GM18508 (cell line): Measurements from ENCODE around the gene SRBD1.

Experiments
- ATAC-seq: cut with Tn5 transposase; IDR thresholded peaks from one replicate; pipeline ENCODE4 v1.9.1; 2021; ENCODE audit warnings: moderate number of reproducible peaks; ENCODE audit not compliant: insufficient read depth, unreplicated experiment

The SRBD1 gene, protein sequence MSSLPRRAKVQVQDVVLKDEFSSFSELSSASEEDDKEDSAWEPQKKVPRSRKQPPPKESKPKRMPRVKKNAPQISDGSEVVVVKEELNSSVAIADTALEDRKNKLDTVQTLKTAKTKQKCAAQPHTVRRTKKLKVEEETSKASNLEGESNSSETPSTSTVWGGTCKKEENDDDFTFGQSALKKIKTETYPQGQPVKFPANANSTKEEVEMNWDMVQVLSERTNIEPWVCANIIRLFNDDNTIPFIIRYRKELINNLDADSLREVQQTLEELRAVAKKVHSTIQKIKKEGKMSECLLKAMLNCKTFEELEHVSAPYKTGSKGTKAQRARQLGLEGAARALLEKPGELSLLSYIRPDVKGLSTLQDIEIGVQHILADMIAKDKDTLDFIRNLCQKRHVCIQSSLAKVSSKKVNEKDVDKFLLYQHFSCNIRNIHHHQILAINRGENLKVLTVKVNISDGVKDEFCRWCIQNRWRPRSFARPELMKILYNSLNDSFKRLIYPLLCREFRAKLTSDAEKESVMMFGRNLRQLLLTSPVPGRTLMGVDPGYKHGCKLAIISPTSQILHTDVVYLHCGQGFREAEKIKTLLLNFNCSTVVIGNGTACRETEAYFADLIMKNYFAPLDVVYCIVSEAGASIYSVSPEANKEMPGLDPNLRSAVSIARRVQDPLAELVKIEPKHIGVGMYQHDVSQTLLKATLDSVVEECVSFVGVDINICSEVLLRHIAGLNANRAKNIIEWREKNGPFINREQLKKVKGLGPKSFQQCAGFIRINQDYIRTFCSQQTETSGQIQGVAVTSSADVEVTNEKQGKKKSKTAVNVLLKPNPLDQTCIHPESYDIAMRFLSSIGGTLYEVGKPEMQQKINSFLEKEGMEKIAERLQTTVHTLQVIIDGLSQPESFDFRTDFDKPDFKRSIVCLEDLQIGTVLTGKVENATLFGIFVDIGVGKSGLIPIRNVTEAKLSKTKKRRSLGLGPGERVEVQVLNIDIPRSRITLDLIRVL

GRCh38 chr2:45611020-45611859 lies at the start of gene SRBD1:
SRBD1 (minus strand) TSS chr2:45611267; CDS start chr2:45605441, 5,826 bp downstream.
- ATAC-seq: peak; percentile 43

GRCh38 chr2:45654250-45654649 lies 43.2 kb upstream of the SRBD1 start:
- no peak for ATAC-seq

- ATAC-seq: no peak
Measured at GRCh38 chr2:45653122-45653913, 42.3 kb upstream of the SRBD1 start.

DNA sequence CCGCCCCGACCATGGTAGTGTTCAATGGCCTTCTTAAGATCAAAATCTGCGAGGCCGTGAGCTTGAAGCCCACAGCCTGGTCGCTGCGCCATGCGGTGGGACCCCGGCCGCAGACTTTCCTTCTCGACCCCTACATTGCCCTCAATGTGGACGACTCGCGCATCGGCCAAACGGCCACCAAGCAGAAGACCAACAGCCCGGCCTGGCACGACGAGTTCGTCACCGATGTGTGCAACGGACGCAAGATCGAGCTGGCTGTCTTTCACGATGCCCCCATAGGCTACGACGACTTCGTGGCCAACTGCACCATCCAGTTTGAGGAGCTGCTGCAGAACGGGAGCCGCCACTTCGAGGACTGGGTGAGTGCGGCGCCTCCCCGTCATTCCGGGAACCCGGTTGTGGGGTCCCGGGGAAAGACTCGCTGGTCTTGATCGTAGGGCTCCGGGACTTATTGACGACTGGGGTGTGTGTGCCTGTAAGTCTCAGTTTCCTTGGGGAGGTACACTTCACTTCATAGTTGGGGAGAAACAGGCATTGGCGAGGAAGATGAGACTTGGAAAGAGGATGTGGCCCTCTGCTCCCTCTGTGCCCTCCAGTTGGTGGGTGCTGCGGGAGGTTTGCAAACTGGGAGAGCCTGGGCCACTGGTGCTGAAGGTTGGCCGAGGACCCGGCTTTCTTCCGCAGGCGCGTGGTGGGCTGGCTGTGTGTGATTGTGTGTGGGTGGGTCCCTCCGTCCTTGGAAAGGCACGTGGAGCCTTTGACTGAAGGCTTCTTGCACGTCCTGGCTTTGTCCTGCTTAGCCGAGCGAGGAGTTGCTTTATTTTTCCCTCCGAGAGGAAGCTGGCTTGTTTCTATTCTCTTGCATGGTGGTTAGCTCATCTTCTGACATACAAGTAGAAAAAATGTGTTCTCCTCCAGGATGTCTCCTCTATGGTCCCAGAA lies 41.3 kb upstream of the SRBD1 start:
- ATAC-seq: no peak

DNA sequence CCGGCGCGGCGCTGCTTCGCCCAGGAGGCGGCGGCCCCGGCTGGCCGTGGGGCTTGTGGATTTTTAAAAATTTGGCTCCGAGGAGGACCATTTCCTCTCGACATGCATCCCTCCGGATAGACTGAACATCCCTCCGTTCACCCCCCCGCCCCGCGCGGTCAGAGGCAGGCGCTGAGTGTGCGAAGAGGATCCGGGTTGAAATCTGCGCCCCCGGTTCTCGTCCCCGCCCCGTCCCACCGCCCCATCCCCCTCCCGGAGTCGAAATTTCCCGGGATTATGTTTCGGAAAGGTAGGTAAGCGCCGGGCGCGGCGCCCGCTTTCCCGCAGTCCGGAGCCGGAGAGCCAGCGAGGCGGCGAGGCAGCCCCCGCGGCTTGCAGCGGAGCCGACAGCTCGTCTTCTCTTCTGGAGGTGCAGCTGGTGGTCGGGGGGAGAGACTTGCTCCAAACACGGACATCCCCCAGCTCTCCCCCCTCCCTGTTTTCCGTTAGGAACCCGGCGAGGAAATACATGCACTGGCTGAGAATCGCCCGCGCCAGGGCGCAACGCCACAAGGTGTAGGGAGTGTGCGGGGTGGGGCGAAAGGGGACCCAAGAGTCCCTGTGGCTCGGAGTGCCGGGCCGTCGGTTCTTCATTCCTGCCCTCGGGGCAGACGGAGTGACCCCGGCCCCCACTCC lies 40.5 kb upstream of the SRBD1 start, which contains the start of gene PRKCE:
PRKCE (plus strand) TSS at position 261 of the 675 bp plus-strand sequence.
- ATAC-seq: no peak

GRCh38 chr2:45650851-45651414 lies 39.9 kb upstream of the SRBD1 start:
- peak; percentile 38 for ATAC-seq

DNA sequence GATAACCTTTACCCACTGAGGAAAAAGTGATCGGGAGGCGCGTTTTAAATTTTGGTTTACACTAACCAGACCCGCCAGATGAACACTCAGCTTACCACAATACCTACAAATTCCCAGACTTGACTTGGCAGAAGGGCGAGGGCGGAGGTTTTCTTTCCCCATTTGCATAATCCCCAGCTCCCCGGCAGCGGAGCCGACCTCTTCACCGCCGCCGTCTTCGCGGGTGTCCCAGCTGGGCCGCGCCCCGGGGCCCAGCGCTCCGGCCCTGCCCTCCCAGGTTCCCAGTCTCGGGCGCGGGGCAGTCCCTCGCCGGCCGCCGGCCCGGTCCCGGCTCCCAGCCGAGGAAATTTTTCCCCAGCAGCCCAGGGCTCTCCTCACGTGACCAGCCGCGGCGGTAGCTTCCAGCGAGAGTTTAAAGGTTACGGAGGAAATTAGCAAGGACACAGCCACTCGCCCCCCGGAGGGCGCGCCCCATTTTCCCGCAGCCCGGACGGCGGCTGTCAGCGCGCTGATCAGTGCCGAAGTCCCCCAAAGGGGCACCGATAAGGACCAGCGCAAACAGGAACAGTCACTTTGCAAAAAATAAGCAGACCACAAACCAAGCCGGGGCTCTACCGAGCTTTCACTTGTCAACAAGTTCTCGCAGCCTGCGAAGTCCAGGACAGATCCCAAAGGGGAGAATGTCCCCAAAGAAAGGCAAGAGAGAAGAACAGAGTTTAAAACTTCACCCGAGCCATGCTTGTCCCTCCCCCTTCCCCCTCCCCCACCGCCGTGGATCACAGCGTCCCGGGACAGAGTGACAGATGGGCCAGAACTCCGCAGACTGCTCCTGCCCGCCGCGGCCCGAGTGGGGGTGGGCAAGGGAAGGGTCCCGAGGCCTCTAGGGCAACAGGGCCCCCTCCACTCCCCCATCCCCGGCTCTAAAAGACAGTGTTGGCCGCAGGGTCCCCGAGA lies 39.1 kb upstream of the SRBD1 start:
- ATAC-seq: peak; percentile 15

GRCh38 chr2:45649462-45649857 lies 38.4 kb upstream of the SRBD1 start:
- ATAC-seq: no peak

DNA sequence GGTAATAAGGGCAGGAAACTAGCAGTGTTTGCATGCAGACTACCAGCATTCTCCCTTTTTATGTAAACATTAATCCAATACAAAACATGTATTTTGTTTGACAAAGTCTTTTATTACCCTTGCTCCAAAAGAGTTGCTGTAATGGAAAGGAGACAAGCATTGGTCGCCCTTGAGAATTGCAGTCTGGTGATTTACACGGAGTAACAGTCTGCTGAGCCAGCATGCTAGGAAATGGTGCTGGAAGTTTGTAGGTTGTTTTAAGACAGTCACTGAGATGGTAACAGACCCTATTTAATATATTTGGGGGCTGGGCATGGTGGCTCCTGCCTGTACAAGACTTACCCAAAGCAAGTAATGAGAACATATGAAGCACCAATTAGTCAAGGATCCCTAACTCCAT lies 37.6 kb upstream of the SRBD1 start:
- ATAC-seq: no peak

DNA sequence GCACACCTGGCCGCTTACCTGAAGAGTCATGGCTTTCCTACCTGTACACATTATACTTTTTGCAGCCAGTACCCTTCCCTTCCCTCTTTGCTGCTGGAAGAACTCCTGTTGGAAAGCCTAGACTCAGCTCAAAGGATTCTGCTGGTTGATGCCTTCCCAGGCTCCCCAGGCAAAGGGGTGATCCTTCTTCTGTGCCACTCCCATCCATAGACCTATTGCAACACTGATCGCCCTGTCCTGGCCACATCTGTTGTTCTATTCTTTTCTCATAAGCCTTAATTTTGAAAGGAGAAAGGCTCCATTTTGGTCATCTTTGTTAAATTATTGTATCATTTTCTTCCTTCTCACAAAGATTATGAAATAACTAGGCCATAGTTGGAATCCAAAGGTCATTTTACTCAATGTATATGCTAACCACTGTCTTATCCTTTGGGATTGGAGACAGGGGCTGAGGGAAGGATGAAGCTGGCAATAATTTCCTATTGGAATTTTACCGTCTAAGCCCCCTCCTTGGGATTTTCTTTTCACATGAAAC lies 37.0 kb upstream of the SRBD1 start:
- no peak for ATAC-seq

GRCh38 chr2:45647356-45647755 lies 36.3 kb upstream of the SRBD1 start:
- ATAC-seq: no peak

GRCh38 chr2:45646289-45646688 lies 35.2 kb upstream of the SRBD1 start:
- ATAC-seq: no peak

- no peak for ATAC-seq
Measured at GRCh38 chr2:45643543-45644542, 32.8 kb upstream of the SRBD1 start.

- ATAC-seq: no peak
Measured at GRCh38 chr2:45643095-45643494, 32.0 kb upstream of the SRBD1 start.

DNA sequence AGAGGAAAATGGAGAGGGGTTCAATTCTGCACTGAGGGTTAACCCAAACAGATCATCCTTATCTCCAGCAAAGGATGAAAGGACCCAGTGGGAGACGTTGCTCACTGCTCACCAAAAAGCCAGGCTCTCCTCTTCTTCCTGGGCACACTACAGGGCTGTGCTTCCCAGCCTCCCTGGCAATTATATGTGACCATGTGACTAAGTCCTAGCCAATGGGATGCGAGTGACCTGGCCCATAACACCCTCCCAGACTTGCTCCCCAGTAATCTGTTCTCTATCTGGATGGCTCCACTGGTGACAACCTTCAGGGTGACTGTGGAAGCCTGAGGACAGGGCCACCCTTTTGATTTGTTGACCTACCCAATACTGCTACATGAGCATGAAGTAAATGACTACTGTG lies 29.5 kb upstream of the SRBD1 start:
- ATAC-seq: no peak
